CD1c-positive myeloid dendritic cell (primary cell): ENCODE measurements around the gene ABCB7.
"Not testable (repeated sequence)": the region's sequence is repeated elsewhere in the genome, so short reads cannot be mapped to it uniquely, and the experiment has no call there.

ENCODE experiments used
- DNase-seq: peaks from one replicate; pipeline ENCODE4 v3.0.0-alpha.2; 2016; ENCODE audit errors: extremely low spot score

The ABCB7 gene

DNA sequence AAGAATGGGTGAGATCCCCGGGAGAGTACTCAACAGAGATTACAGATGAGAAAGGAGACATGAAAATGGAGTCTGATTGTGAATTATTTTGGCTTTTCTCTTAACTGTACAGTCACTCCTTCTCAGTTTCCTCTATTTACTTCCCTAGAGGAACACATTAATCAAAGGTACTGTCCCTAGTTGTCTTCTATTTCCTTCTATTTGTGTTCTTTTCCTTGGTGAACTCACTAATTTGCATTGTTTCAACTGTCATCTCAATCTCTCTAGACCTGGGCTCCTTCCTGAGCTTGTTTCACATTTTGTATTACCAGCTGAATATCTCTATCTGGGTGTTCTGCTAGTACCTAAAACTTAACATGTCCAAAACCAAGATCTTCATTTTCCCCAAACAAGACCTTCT, 59.8 kb downstream of the ABCB7 start:
- no peak for DNase-seq

- DNase-seq: peak; percentile 33
These were observed 69.3 kb downstream of the ABCB7 start for GRCh38 chrX:75086731-75087195.

- no peak for DNase-seq
These were observed 71.3 kb downstream of the ABCB7 start for GRCh38 chrX:75084757-75085156.

- no peak for DNase-seq
These were observed 79.7 kb downstream of the ABCB7 start for GRCh38 chrX:75076429-75076828.

DNA sequence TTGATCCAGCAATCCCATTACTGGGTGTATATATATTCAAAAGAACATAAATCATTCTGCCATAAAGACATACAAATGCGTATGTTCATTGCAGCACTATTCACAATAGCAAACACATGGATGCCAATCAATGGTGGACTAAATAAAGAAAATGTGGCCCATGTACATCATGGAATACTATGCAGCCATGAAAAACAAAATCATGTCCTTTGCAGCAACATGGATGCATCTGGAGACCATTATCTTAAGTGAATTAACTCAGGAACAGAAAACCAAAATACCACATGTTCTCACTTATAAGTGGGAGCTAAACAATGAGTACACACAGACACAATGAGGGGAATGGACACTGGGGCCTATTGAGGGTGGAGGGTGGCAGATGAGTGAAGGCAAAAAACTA, 81.6 kb downstream of the ABCB7 start:
- DNase-seq: no peak

DNA sequence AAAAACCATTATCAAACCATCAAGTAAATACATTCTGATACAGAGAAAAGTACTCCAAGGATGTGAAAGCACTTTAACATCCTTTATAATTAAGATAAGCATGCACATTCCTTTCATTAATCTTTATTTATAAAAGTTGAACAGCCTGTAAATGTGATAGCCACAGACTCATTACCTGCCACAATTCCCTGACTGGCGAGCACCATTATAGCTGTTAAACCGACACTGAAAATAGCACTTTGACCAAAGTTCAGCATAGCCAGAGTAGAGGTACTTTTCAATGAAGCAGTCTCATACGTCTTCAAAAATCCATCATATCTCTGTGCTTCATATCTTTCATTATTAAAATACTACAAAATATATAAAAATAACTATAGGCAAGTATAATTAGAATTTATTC, 84.7 kb downstream of the ABCB7 start:
- no peak for DNase-seq

- DNase-seq: no peak
These were observed 88.2 kb downstream of the ABCB7 start for GRCh38 chrX:75067931-75068330.

- DNase-seq: no peak
These were observed 94.4 kb downstream of the ABCB7 start for GRCh38 chrX:75061701-75062100.

DNA sequence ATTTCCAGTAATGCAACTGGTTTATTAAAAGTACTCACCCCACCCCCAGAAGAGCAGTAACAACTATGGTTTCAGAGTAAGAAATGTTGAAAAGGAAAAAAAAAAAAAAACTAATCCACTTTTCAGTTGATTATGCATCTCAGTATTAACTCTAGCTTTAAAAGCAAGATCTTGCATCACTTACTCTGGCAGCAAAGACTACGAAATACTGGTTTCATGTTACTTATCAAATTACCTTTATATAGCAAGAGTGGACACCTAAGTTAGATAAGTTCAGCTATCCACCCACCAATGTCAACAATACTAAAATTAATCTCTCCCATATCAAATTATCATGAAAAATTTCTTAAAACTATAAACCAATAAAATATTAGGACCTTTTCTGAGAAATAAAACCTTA, 105.0 kb downstream of the ABCB7 start:
- no peak for DNase-seq

DNA sequence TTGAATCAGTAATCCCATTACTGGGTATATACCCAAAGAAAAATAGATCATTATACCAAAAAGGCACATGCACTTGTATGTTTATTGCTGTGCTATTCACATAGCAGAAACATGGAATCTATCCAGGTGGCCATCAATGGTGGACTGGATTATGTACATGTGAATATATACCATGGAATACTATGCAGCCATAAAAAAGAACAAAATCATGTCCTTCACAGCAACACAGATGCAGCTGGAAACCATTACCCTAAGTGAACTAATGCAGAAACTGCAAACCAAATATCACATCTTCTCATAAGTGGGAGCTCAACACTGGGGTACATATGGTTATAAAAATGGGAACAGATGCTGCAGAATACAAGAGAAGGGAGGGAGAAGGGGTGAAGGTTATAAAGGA, 110.7 kb downstream of the ABCB7 start:
- no peak for DNase-seq

- not testable (repeated sequence) for DNase-seq
These were observed 111.9 kb downstream of the ABCB7 start for GRCh38 chrX:75044142-75044541.

- peak; percentile 1 for DNase-seq
These were observed 117.2 kb downstream of the ABCB7 start for GRCh38 chrX:75038925-75039324.
